ENCODE results near the gene GOLPH3.
"Not testable (repeated sequence)": the region's sequence is repeated elsewhere in the genome, so short reads cannot be mapped to it uniquely, and the experiment has no call there.

GOLPH3 gene

GRCh38 chr5:32127711-32128110 is 46.4 kb downstream of the GOLPH3 start:
- Mint-ChIP-seq H3K36me3 (peaks cover 18% of the 10 kb centered on the region), H3K9me3 (no peaks in the 10 kb centered on the region), H3K4me3 (no peak overlapping the region), H3K27me3 (no peaks in the 10 kb centered on the region), H3K4me1 (peaks cover 52% of the 10 kb centered on the region), H3K27ac (no peak overlapping the region)

DNA sequence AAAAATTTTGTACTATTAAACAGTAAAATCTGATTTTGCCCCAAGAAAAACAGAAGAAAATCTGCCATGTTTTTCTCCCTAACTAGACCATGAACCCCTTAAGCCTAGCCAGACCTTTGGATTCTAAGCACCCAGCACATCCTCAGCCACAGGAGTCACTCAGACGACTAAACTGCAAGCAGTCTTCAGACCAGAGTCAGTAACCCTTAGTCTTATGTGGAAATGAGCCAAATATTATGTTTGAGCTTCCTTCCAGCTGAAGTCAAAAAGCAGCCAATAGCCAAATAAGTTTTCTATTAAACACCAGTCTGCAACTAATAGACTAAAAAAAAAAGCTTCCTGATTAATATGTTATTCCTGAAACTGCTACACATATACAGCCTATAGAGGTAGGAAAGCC is 47.4 kb downstream of the GOLPH3 start:
- peaks cover 20% of the 10 kb centered on the region for H3K36me3 Mint-ChIP-seq
- H3K27ac Mint-ChIP-seq: no peak overlapping the region
- no peaks in the 10 kb centered on the region for H3K27me3 Mint-ChIP-seq
- no peak overlapping the region for H3K4me3 Mint-ChIP-seq
- no peaks in the 10 kb centered on the region for H3K9me3 Mint-ChIP-seq
- peaks cover 53% of the 10 kb centered on the region for H3K4me1 Mint-ChIP-seq

DNA sequence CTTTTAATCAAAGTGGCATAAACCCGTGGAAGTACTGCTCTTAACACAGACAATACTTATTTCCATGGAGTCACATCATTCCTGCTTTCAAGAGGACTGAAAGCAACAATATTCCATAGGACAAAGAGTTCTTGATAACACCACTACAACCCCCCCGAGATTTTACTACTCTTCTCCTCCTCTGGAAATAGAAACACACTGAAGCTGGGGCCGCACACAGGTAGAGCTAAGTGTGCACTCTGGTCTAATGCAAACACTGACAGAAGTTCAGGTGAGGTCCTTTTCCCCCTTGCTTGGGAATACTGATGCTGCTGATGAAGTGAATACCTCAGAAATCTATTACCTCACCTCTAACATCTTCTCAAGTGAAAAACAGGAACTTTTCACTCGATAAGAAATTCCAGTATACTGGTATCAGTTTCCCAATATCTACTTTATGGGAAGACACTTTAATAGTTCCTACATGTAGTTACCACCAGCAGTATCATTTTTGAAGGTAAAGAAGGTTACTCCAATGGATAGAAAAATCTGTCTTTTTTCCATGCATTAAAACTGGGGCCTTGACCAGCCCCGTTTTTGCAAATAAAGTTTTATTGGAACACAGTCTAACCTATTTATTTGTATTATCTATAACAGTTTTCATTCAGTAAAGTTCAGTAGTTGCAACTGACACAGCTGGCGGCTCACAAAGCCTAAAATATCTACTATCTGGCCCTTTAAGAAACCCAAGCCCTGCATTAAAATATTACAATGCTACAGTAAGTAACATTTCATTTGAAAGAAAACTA is 50.0 kb downstream of the GOLPH3 start:
- Mint-ChIP-seq H3K9me3 (no peaks in the 10 kb centered on the region), H3K4me3 (no peak overlapping the region), H3K36me3 (peaks cover 28% of the 10 kb centered on the region), H3K27ac (peak overlapping the region; percentile 46), H3K27me3 (no peaks in the 10 kb centered on the region), H3K4me1 (peaks cover 45% of the 10 kb centered on the region)

GRCh38 chr5:32123058-32123805 is 50.9 kb downstream of the GOLPH3 start:
- peaks cover 38% of the 10 kb centered on the region for H3K4me1 Mint-ChIP-seq
- H3K27me3 Mint-ChIP-seq: no peaks in the 10 kb centered on the region
- peak overlapping the region; percentile 62 for H3K27ac Mint-ChIP-seq
- H3K9me3 Mint-ChIP-seq: no peaks in the 10 kb centered on the region
- peaks cover 25% of the 10 kb centered on the region for H3K36me3 Mint-ChIP-seq
- no peak overlapping the region for H3K4me3 Mint-ChIP-seq

DNA sequence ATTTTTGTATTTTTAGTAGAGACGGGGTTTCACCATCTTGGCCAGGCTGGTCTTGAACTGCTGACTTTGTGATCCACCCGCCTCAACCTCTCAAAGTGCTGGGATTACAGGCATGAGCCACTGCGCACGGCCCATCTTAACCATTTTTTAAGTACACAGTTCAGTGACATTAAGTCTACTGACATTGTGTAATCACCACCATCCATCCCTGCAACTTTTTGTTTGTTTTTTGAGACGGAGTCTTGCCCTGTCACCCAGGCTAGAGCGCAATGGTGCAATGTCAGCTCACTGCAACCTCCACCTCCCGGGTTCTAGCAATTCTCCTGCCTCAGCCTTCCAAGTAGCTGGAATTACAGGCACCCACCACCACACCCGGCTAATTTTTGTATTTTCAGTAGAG is 55.2 kb downstream of the GOLPH3 start:
- Mint-ChIP-seq H3K4me1 (peaks cover 54% of the 10 kb centered on the region), H3K36me3 (peaks cover 27% of the 10 kb centered on the region), H3K27ac (peak overlapping the region; percentile 19)
- not testable (repeated sequence) for H3K27me3 Mint-ChIP-seq, H3K9me3 Mint-ChIP-seq, H3K4me3 Mint-ChIP-seq

GRCh38 chr5:32116574-32117313 is 57.4 kb downstream of the GOLPH3 start:
- Mint-ChIP-seq H3K27me3 (no peaks in the 10 kb centered on the region), H3K4me1 (peaks cover 45% of the 10 kb centered on the region), H3K27ac (peak overlapping the region; percentile 70), H3K4me3 (peak overlapping the region; percentile 77), H3K9me3 (no peaks in the 10 kb centered on the region), H3K36me3 (peaks cover 28% of the 10 kb centered on the region)

DNA sequence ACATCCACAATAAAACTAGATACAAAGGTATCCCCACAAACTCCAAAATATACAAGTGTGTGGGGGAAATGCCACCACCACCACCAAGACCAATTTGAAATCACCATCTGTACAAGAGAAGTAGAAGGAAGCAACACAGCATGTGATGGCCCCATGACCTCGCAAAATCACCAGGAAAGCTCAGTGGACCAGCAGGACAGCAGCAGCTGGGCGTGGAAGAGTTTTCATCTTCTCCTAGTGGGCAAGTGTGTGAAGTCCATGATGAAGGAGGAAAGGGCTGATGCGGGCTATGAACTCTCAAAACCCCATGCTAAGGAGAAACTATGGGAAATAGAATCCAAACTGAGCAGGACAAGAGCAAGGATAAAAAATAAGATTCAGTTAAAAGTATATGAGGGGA is 58.1 kb downstream of the GOLPH3 start:
- Mint-ChIP-seq H3K27ac (peak overlapping the region; percentile 80), H3K9me3 (no peaks in the 10 kb centered on the region), H3K27me3 (no peaks in the 10 kb centered on the region), H3K36me3 (peaks cover 25% of the 10 kb centered on the region), H3K4me1 (peaks cover 40% of the 10 kb centered on the region), H3K4me3 (peak overlapping the region; percentile 34)

DNA sequence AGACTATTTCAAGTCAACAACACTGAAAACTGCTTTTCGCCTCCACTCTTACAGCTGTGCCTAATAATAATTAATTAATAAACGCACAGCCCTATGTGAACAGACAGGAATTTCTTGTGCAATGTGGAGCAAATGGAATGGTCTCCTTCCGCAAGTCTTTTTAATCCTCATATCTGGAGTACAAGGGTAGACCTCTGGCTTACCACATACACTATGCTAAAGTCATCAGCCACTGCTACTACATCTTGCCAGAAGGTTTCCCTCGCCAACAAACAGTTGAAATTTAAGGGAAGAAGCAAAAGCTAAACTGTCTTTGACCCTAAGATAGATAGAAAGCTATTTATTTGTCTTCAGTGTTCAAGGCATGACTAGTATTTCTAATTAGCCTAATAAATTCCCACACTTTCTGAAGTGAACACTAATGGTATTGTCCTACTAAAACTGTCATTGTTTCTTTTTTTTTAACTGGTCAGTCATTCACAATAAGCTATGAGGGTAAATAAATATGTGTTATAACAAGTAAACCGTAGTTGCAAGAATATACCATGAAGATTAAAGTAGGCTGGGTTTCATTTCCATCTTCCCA is 63.9 kb downstream of the GOLPH3 start:
- Mint-ChIP-seq H3K9me3 (no peaks in the 10 kb centered on the region), H3K4me1 (peaks cover 2% of the 10 kb centered on the region), H3K27me3 (no peaks in the 10 kb centered on the region), H3K27ac (no peak overlapping the region), H3K4me3 (no peak overlapping the region), H3K36me3 (peaks cover 8% of the 10 kb centered on the region)

DNA sequence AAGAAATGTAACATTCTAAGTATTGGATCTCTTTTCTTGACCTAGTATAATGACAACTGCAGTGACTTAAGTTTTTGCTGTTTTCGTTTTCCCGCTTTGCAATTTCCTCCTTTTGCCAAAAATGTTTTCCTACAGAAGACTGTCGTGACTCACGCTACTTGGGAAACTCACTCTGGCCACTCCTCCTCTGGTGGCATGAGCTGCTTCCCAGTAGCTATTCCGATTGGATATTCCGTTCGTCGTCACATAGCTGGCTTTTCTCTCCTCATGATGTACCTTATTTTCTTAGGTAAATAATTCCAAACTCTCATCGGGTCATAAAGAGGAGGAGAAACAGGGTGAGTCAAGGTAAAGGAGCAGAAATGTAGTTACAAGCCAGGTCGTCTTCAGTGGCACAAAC is 64.9 kb downstream of the GOLPH3 start:
- peak overlapping the region; percentile 2 for H3K27ac Mint-ChIP-seq
- peaks cover 8% of the 10 kb centered on the region for H3K36me3 Mint-ChIP-seq
- no peaks in the 10 kb centered on the region for H3K9me3 Mint-ChIP-seq
- H3K27me3 Mint-ChIP-seq: no peaks in the 10 kb centered on the region
- no peaks in the 10 kb centered on the region for H3K4me1 Mint-ChIP-seq
- H3K4me3 Mint-ChIP-seq: no peak overlapping the region

DNA sequence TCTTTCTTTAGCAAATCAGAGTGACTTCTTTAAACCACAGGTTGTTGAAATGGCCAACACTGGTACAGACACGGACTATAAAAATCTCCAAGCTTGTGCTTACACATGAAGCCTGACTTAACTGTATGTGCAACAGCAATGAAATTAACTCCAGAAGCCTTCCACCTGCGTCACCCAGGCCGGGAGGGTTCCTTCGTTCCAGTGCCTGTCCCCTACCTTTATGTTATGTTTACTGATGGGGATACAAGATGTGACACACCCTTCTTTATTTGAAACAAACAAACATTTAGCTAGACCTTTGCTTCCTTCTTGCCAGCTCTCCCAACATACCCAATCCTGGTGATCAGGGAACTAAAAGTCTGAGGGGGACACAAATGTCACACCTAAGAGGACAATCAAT is 66.0 kb downstream of the GOLPH3 start:
- Mint-ChIP-seq H3K4me1 (no peaks in the 10 kb centered on the region), H3K27ac (no peak overlapping the region), H3K9me3 (no peaks in the 10 kb centered on the region), H3K36me3 (peaks cover 10% of the 10 kb centered on the region), H3K4me3 (no peak overlapping the region), H3K27me3 (no peaks in the 10 kb centered on the region)

DNA sequence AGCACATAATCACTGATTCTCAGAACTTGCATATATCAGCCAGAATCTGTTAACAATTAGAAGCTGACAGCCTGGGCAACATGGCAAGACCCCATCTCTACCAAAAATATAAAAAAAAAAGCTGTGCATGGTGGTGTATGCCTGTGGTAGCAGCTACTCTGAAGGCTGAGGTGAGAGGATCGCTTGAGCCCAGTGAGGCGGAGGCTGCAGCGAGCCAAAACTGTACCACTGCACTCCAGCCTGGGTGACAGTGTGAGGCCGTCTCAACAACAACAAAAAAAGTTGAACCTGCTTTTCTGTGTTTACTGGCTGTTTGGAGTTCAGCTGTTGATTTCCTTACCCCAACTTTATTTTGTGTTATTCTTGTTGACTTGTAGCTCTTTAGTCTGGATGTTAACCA is 66.8 kb downstream of the GOLPH3 start:
- no peak overlapping the region for H3K4me3 Mint-ChIP-seq
- no peak overlapping the region for H3K27ac Mint-ChIP-seq
- no peaks in the 10 kb centered on the region for H3K9me3 Mint-ChIP-seq
- peaks cover 7% of the 10 kb centered on the region for H3K36me3 Mint-ChIP-seq
- H3K27me3 Mint-ChIP-seq: no peaks in the 10 kb centered on the region
- H3K4me1 Mint-ChIP-seq: no peaks in the 10 kb centered on the region

GRCh38 chr5:32103521-32103920 is 70.6 kb downstream of the GOLPH3 start:
- Mint-ChIP-seq H3K9me3 (no peaks in the 10 kb centered on the region), H3K4me3 (no peak overlapping the region), H3K36me3 (peaks cover 6% of the 10 kb centered on the region), H3K27ac (no peak overlapping the region), H3K27me3 (no peaks in the 10 kb centered on the region), H3K4me1 (no peaks in the 10 kb centered on the region)

GRCh38 chr5:32102254-32102986 is 71.7 kb downstream of the GOLPH3 start:
- Mint-ChIP-seq H3K27me3 (no peaks in the 10 kb centered on the region), H3K9me3 (no peaks in the 10 kb centered on the region), H3K36me3 (peaks cover 6% of the 10 kb centered on the region), H3K27ac (peak overlapping the region; percentile 26), H3K4me3 (no peak overlapping the region), H3K4me1 (no peaks in the 10 kb centered on the region)

DNA sequence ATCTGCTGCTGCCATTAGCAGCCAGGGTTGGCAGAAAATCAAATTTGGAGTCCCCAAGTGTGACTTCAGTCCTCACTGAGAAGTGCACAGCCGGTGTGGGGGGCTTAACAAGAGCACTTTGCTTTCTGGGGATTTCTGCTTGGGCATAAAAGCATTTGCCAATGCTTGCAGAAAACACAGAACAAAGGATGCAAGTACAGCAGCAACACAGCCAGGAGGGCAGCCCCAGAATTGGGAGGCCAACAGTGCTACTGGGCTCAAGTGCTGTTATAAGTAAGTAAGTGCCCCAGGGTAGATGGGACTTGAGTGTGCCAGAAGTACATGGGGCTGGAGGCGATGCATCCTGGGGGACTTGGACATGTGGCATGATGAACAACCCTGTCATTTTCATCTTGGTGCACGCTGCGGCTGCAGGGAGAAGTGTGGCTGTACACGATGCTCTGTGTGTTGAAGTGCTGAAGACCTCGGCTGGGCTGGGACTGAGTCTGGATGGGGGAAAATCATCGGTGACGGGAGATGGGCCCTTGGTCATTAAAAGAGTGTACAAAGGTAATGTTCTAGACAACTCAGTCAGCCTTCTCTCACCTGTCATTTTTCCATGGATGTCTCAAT is 73.3 kb downstream of the GOLPH3 start:
- H3K27me3 Mint-ChIP-seq: no peaks in the 10 kb centered on the region
- H3K36me3 Mint-ChIP-seq: peaks cover 6% of the 10 kb centered on the region
- peak overlapping the region; percentile 18 for H3K27ac Mint-ChIP-seq
- H3K4me3 Mint-ChIP-seq: no peak overlapping the region
- H3K9me3 Mint-ChIP-seq: no peaks in the 10 kb centered on the region
- H3K4me1 Mint-ChIP-seq: no peaks in the 10 kb centered on the region

DNA sequence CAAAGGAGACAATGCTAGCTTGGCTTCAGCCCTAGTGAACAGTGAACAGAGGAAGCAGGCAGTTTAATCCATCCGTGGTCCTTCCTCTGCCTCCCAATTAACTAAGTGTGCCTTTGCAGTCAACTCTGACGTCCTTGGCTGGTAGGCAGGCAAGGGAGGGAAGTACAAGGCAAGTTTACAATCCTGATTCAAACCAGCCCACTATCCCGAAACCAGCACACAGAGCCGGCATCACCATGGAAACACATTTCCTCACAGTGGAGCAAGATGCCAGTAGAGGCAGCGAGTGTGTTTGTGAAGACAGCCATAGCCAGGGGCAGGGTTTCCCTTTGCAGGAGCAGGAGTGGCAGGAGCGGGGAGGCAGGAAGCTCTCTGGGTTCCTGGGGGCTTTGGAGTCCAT is 73.9 kb downstream of the GOLPH3 start:
- H3K4me3 Mint-ChIP-seq: no peak overlapping the region
- no peak overlapping the region for H3K27ac Mint-ChIP-seq
- peaks cover 6% of the 10 kb centered on the region for H3K36me3 Mint-ChIP-seq
- no peaks in the 10 kb centered on the region for H3K9me3 Mint-ChIP-seq
- H3K4me1 Mint-ChIP-seq: no peaks in the 10 kb centered on the region
- no peaks in the 10 kb centered on the region for H3K27me3 Mint-ChIP-seq

Measured in activated naive CD4-positive, alpha-beta T cell treated with anti-CD3 and anti-CD28 coated beads, Interleukin-2, amount 50 U/mL, for 24 hours (primary cell).